Esophagus mucosa (tissue), 1 donor: ENCODE measurements around the gene PDE3B. TPM values are rescaled to one million over a fixed set of nuclear protein-coding genes. Genes with fewer than 3 reads are reported as not detected.
A peak's percentile ranks its signal among the peaks of the same experiment; 100 is the strongest.
"Not testable (repeated sequence)": the region's sequence is repeated elsewhere in the genome, so short reads cannot be mapped to it uniquely, and the experiment has no call there.

Experiments used
- ATAC-seq: fragments of 200-7000 bp; cut with Tn5 transposase; one replicate; pipeline ENCODE4 v1.9.1; 2020
- total RNA-seq: library from RNA; stranded (reverse); gene quantifications from one replicate; pipeline ENCODE4 v1.2.4, GENCODE V29; 2023
- donor health status: DM: yes; HTN: yes; CAD: no.

PDE3B gene
- total RNA-seq, 1 donor from 2014 or later = 0.44 TPM

DNA sequence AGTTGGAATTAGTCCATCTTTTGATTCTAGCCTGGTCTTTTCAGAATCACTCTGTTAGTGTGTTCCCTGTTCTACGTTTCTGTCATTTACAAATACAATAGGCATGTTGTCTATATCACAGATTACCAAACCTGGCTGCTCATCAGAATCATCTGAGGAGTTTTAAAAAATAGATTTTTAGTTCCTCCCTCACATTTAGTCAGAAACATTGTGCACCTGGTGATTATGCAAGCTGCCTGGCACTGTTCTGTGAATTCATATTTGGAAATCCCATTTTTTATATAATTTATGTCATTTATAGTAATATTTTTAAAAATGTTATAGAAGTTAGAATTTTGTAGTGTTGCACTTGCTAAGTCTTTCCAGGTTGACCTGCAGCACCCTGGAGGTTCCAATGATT lies 107.3 kb downstream of the PDE3B start:
- ATAC-seq = no peak

DNA sequence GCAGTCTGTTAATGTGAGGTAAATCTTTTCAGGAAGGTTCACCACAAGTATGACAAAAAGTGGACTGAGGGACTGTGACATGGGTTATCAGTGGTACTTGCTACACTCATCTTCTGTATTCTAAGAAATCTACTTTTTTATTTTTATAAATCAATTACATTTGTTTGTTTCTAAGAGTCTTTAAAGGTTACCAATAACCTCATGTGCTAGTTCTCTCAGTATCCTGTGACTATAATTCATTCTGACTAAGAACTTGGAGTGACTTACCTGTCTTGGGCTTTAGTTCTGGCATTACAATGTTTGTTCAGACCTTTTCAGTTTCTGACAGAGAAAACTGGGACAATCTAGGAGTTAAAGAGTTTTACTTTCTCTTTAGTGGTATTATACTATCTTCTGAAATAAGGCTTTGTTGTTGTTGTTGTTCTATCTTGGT lies 108.4 kb downstream of the PDE3B start:
- no peak for ATAC-seq

DNA sequence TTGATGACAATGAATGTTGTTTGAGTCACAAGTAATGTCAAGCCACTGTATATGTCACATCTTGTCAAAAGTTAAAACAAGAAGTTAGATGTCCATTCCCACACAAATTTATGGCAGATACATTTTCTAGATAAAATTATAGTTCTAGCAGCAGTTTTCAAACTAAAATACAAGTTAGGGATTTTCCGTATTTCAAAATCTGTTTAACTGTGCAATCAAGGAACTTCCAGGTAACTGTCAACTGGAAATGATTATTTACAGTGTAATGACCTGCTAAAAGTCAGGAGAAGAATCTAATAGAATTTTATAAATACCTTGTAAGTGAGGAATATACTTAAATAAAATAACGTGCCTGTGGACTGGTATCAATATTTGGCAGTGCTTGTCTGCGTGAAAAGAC lies 111.5 kb downstream of the PDE3B start:
- no peak for ATAC-seq

DNA sequence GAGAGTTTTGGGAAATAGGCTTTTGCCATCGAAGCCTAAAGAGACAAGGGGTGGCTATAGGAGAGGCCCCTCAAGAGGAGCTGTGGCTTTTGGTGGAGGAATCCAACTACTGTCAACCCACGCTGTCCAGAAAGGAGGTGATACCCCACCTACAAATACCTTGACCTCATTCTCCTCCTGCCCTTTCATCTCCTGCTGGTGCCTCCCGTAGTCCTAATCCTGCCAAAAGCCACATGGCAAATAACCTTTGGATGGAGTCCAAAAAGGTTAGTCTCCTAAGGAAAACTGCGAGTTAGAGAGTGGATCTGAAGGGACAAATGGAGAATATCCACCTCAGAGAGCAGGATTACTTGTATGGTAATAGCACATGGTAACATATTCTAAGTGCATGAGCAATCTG lies 112.7 kb downstream of the PDE3B start:
- ATAC-seq = no peak

DNA sequence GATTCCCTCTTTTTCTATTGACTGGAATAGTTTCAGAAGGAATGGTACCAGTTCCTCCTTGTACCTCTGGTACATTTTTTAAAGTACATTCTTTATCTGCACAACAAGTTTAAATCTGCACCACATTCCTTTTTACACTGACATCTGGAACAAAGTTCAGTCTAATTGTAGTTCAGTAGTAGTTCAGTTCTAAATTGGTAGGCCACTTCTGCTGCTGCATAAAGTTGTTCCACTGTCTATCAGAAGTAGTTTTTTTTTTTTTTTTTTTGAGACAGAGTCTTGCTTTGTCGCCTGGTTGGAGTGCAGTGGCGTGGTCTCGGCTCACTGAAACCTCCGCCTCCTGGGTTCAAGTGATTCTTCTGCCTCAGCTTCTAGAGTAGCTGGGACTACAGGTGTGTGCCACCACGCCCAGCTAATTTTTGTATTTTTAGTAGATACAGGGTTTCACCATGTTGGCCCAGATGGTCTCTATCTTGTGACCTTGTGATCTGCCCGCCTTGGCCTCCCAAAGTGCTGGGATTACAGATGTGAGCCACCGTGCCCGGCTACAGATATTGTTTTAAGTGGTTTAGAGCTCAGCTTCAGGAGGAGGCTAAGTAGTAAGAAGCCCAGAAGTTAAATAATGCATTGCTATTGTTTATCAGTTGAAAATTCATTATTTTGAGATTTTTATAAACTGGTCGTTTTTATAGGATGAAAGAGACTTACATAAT lies 115.9 kb downstream of the PDE3B start:
- ATAC-seq = not testable (repeated sequence)

DNA sequence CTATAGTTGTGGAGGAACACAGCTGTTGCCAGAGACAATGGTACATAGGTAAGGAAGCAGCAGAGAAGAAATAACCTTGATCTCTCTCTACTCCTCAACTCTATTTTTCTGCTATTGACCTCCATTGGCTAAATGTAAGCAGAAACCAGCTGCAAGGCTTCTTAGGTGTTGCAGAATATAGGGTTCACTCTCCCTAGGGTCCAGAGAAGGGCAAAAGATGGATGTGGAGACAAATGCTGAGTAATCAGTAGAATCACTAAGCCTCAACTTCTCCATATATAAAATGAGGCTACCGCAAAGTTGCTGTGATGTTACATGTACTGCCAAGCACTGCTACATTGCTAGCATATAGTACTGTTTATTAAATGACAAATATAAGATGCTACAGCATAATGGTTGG lies 120.6 kb downstream of the PDE3B start:
- ATAC-seq = no peak

DNA sequence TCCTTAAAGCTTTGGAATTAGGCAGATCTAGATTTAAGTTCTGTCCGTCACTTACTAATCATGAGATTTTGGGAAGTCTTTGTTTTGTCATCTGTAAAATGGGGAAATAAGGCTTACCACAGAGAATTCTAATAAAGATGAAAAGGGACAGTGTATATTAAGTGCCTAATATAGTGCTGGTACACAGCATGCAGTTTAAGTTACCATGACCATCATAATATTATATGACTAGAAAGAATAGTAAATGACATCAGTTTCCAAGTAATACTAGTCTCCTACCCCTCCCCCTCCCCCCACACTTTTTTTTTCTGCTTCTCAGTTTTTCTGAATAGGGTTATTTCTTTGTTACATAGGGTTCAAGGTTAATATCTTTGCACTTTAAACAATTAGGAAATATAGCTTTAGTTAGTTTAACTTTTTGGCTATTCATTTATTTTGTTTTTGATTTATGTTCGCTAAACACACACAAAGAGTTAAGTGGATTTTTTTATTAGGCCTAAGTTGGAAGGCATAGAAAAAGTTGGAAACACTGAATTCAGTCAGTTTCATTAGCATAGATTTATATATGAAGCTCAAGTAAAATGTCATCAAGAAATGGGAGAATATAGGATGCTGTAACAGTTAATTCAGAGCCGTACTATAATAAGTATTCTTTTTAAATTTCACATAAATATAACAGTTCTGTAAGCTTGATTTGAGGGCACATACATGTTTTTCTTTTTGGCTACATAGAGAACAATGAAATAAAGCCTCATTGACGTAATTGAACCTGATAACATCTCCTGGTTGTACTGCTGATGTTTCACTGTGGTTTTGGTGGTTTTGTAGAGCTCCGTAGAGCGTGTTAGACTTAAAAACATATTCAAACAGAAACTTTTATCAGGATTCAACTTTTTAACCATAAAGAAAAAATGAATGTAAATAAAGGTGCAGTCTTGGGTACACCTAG lies 121.2 kb downstream of the PDE3B start:
- no peak for ATAC-seq

DNA sequence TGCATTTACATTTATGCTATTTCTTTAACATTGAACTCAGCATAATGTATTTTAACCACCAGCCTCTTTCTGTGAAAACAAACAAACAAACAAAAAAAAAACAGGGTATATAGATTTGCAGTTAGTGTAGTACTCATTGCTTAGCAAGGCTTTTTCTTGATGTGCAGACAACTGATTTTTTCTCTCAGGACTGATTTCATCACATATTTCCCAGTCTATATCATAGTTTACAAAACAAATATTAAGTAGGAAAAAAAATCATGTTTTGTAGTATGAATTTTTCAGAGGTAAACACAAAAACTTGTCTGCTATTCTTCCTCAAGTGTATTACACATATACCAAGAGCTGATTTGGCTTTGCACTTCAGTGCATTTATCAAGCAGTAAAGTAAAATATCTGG lies 123.0 kb downstream of the PDE3B start:
- no peak for ATAC-seq

DNA sequence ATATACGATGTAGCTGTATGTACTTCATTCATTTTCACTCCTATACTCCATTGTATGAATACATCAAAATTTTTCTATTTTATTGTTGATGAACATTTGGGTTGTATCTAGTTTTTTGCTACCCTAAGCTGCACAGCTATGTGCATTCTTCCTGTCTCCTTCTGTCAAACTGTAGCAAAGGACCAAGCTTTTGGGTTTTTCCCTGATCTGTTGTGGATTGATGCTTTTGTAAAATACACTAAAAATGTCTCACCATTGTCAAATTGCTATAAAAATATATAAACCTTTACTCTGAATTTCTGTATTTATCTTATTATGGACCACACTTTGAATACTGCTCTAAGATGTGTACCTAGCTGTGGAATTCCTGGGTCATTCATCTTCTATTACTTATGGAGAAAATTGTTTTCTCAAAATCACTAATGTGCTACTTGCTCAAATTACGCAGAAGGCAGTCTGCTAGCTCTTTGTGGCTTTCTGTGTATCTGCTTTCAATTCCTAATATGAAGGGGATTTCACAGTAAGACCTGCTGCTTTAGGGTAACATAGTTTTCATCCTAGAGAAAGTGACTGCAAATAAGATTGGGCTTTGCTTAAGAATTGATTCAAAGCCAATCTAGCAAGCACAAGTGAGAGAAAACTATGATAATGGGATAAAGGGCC lies 125.1 kb downstream of the PDE3B start:
- no peak for ATAC-seq

DNA sequence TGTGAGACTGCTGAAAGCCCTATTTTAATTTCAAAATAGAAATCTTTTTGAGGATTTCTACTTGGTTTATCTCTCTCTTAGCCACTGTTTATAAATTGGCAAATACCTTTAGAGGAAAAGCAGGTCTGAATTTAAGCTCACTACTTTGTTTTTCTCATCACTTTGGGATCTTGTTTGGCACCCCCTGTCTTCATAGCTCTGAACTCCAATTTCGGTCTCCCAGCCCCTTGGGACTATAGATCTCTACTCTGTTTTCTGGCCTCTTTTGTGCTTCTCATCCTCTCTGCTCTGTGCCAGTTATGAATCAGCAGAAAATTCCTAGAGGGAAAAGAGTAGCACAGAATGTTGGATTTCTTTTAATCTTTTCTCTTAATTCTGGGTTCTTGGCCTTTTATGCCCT lies 130.2 kb downstream of the PDE3B start:
- ATAC-seq = no peak

DNA sequence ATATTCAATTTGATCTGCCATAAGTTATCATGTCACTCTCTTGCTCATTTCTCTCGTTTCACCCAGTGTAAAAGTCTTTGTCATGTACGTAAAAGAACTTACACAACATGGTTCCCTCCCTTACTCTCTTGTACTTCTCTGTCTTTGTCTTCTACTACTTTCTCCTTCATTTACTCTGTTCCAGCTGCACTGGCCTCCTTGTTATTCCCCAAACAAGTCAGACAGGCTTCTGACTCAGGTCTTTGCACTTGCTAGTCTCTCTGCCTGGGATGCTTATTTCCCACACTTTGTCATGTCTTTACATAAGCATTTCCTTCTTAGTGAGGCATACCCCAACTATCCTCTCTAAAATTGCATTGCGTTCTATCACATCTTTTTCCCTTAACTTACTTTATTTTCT lies 131.1 kb downstream of the PDE3B start:
- ATAC-seq = peak; percentile 92

DNA sequence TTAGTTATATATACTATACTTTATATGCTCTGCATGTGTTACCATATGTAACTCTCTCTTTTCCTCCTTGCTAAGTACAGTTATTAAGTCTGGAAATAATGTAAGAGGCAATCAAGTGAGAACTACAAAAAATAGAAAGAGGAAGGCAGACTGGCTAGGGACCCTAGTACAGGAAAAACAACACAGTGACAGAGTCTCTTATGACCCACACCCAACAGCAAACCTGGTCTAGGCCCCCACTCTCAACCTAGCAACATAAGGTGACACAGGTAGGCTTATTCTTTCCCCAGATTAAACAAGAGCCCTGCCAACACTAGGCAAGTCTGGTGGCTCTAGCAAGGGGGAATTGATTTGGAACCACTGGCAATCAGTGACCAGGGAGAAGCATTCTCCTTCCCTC lies 132.3 kb downstream of the PDE3B start:
- no peak for ATAC-seq

DNA sequence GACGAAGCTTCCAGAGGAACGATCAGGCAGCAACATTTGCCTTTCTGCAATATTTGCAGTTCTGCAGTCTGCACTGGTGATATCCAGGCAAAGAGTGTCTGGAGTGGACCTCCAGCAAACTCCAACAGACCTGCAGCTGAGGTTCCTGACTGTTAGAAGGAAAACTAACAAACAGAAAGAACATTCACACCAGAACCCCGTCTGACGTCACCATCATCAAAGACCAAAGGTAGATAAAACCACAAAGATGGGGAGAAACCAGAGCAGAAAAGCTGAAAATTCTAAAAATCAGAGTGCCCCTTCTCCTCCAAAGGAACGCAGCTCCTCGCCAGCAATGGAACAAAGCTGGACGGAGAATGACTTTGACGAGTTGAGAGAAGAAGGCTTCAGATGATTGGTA lies 134.9 kb downstream of the PDE3B start:
- not testable (repeated sequence) for ATAC-seq

DNA sequence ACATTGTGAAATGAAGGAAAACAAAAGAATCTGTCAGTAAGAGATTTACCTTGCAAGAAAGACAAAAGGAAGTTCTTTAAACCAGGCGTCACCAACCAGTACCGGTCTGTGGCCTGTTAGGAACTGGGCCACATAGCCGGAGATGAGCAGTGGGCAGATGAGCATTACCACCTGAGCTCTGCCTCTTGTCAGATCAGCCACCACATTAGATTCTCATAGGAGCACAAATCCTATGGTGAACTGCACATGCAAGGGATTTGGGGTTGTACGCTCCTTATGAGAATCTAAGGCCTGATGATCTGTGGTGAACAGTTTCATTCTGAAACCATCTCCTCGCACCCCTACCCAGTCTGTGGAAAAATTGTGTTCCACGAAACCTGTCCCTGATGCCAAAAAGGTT lies 140.2 kb downstream of the PDE3B start:
- ATAC-seq = no peak

DNA sequence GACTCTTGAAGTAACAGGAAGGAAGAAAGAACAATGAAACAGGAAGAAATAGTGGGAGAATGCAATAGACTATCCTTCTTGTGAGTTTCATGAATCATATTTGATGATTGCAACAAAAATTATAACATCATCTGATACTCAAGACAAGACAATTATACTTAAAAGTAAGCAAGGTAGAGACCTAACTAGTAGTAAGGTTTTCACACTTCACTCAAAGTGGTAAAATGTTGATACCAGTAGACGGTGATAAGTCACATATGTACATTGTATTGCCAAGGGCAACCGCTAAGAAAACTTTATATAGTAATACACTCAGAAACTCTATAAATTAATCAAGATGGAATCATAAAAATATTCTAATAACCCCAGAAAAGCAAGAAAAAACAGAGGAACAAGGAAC lies 140.6 kb downstream of the PDE3B start:
- ATAC-seq = no peak

DNA sequence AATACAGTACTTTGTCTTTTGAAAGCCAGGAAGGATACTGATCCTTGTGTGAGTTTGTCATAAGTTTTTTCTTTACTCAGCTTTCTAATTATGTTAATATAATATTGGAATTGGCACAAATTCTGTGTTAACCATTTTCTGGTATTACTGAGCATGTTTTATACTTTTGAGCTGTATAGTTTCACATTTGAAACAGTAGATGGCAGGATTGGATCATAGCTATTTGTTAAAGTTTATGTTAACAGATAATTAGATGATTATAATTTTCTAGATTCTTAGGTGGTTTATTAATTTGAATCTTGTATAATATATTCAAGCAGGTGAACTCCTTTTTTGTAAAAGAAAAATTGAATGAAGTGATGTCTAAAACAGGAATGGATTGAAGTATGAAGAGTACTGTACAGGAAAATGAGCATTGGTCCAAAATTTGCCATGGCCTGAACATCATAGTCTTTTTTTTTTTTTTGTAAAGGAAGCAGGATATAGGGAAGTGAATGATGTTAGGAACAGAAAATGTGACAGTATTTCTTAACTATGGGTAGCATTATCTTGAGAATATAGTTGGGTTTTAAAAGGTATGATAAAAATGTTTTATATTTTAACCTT lies 146.4 kb downstream of the PDE3B start:
- ATAC-seq = no peak

DNA sequence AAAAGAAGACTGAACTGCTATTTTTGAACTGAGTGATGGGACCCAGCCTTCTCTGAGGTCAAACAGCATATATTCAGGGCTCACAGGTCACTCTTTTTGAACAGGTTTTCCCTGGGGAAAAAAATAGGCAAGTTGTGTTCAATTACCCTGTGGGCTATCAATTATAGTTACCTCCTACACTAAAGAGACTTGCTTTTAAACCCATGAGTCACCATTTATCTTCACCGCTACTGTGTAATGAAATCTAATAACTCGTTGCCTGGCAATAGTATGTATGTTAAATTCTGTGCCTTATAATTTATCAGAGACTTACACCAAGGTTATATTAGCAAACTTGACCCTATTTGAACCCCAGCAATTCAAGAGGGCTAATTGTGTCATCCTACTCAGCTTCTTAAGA lies 149.9 kb downstream of the PDE3B start:
- ATAC-seq = no peak

DNA sequence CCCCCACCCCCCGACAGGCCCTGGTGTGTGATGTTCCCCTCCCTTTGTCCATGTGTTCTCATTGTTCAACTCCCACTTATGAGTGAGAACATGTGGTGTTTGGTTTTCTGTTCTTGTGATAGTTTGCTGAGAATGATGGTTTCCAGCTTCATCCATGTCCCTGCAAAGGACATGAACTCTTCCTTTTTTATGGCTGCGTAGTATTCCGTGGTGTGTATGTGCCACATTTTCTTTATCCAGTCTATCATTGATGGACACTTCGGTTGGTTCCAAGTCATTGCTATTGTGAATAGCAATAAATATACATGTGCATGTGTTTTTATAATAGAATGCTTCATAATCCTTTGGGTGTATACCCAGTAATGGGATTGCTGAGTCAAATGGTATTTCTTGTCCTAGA lies 152.4 kb downstream of the PDE3B start:
- not testable (repeated sequence) for ATAC-seq

DNA sequence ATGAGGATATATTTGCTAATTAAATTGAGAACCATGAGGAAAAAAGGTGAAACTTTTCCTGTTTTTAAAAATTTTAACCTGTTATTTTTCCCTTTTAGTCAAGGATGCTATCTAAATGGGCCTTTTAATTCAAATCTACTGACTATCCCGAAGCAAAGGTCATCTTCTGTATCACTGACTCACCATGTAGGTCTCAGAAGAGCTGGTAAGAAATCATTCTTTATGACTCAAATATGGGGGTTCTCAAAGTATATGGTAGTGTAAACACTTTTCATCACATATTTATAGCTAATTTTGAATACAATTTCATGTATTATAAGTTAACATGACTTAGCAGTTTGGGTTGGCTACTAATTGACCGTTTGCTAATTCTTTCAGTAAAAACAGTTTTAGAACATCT lies 160.2 kb downstream of the PDE3B start:
- no peak for ATAC-seq

DNA sequence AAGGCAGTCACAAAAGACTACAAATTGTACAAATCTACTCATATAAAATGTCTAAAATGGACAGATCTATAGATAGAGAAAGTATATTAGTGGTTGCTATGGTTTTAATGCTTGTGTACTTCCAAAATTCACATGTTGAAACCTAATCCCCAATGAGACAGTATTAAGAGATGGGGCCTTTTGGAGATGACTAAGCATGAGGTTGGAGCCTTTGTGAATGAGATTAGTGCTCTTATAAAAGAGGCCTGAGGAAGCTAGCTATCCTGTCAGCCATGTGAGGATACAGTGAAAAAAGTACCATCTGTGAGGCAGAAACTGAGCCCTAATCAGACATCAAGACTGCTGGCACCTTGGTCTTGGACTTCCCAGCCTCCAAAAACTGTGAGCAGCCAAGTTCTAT lies 165.9 kb downstream of the PDE3B start:
- ATAC-seq = no peak

DNA sequence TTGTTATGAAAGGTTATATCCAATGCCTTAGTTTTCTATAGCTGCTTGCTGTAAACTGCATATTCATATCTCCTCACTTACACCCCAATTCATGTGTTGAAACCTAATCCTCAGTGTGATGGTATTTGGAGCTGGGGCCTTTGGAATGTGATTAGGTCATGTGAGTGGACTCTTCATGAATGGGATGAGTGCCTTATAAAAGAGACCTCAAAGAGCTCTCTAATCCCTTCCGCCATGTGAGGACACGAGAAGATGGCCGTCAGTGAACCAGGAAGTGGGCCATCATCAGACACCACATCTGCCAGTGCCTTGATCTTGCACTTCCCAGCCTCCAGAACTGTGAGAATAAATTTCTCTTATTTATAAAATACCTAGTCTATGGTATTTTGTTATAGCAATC lies 169.2 kb downstream of the PDE3B start:
- ATAC-seq = no peak

DNA sequence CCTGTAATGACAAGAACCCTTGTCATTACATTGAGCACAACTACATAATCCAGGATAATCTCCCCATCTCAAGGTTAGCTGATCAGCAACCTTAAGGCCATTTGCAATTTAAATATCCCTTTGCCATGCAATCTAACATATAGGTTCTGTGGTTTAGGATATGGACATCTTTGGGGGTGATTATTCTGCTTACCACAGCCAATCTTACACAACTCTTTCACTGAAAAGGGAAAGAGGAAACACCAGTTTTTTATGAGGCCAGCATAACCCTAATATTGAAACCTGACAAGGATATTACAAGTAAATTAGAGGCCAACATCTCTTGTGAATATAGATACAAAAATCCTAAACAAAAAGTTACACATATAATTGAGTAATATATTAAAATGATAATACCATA lies 169.9 kb downstream of the PDE3B start:
- no peak for ATAC-seq

DNA sequence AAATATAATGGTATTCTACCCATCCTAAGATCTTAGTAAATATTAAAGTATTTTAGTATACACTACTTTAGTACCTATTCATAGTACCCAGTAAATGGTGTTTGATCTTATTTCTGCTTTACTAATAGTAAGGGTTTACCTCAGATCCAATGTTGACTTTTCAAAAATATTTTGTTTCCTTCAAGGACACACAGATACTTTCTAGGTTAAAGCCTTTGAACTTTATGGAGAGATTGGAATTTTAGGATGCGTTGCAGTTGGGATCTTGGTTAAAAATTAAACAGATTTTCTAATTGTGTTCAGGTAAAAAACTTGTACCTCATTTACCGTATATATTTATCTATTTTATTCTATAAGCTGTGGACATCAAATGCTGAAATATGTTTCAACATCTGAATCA lies 175.2 kb downstream of the PDE3B start:
- ATAC-seq = no peak
